DND-41 (cell line): ENCODE results near the gene GLRA1.

ENCODE experiments used
- ATAC-seq: fragments of 200-7000 bp; cut with Tn5 transposase; 3 replicates; pipeline ENCODE4 v1.9.1; 2021; ENCODE audit warnings: low read depth; ENCODE audit not compliant: insufficient read depth
- DNase-seq: peaks from one replicate; pipeline ENCODE4 v3.0.0-alpha.2; 2020
- H2AFZ ChIP-seq: 2 replicates; pipeline ENCODE4 v1.6.0; 2012; ENCODE audit warnings: low read depth, low read length
- H3K27ac ChIP-seq: 2 replicates; pipeline ENCODE4 v1.5.1; 2012; ENCODE audit warnings: low read length, inconsistent platforms
- H3K27me3 ChIP-seq: fragments of 200-600 bp; sonication (generic); 2 replicates; pipeline ENCODE4 v1.6.0; 2012; ENCODE audit warnings: low read length, mild to moderate bottlenecking, inconsistent platforms; ENCODE audit not compliant: insufficient read depth, poor library complexity
- H3K36me3 ChIP-seq: 2 replicates; pipeline ENCODE4 v1.5.1; 2012; ENCODE audit warnings: low read length, inconsistent platforms; ENCODE audit not compliant: insufficient read depth
- H3K4me1 ChIP-seq: 2 replicates; pipeline ENCODE4 v1.5.1; 2012; ENCODE audit warnings: mild to moderate bottlenecking, low read length; ENCODE audit not compliant: insufficient read depth
- H3K4me2 ChIP-seq: 2 replicates; pipeline ENCODE4 v1.6.0; 2012; ENCODE audit warnings: mild to moderate bottlenecking, moderate library complexity, low read length, inconsistent platforms; ENCODE audit not compliant: insufficient read depth
- H3K4me3 ChIP-seq, 2 experiments: fragments of 200-600 bp in 1 of 2; shearing (Covaris generic) in 1 of 2; 2 replicates each; pipeline ENCODE4 v1.5.1; 2012 to 2016; ENCODE audit warnings: inconsistent platforms in 2 of 2, low read length in 2 of 2, mild to moderate bottlenecking in 2 of 2, low read depth in 1 of 2, moderate library complexity in 1 of 2
- H3K79me2 ChIP-seq: 2 replicates; pipeline ENCODE4 v1.6.0; 2012; ENCODE audit warnings: low read length, inconsistent platforms; ENCODE audit not compliant: insufficient read depth
- H3K9ac ChIP-seq: 2 replicates; pipeline ENCODE4 v1.6.0; 2012; ENCODE audit warnings: low read depth, mild to moderate bottlenecking, inconsistent platforms, low read length, moderate library complexity
- H3K9me3 ChIP-seq: 2 replicates; pipeline ENCODE4 v1.5.1; 2012; ENCODE audit warnings: low read length, moderate library complexity, mild to moderate bottlenecking, inconsistent platforms; ENCODE audit not compliant: insufficient read depth, severe bottlenecking
- H4K20me1 ChIP-seq: 2 replicates; pipeline ENCODE4 v1.6.0; 2012; ENCODE audit warnings: low read length; ENCODE audit not compliant: insufficient read depth
- EZH2 ChIP-seq: IDR thresholded peaks from 3 replicates; pipeline ENCODE4 v1.6.1; 2012; ENCODE audit warnings: borderline replicate concordance, low read depth, mild to moderate bottlenecking, moderate library complexity, low read length, inconsistent platforms; ENCODE audit not compliant: severe bottlenecking
- TF ChIP-seq, protein P1 (sequence below): IDR thresholded peaks from 2 replicates; pipeline ENCODE4 v1.5.1; 2012; ENCODE audit warnings: borderline replicate concordance, low read length, moderate library complexity, mild to moderate bottlenecking; ENCODE audit not compliant: poor library complexity, severe bottlenecking; ENCODE audit errors: extremely low read depth

Gene GLRA1

DNA sequence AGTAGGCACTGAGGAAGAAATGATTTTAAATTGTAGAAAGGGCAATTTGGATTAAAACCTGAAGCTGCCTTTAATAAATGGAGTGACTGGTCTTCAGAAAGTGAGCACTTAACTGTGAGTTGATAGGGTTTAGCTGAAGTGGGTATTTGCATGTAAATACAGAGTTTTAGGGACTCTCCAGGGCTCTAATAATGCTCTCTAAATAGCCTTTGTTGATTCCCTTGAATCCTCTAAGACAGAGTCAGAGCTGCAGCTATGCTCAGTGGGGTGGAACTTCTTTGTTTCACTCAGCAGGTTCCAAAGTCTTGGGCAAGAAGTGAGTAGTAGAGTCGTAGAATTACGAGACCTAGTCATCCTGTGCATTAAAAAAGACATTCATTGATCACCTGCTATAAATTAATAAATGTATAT lies 21.4 kb downstream of the GLRA1 start:
- H3K9ac ChIP-seq, result no peak overlapping the region

DNA sequence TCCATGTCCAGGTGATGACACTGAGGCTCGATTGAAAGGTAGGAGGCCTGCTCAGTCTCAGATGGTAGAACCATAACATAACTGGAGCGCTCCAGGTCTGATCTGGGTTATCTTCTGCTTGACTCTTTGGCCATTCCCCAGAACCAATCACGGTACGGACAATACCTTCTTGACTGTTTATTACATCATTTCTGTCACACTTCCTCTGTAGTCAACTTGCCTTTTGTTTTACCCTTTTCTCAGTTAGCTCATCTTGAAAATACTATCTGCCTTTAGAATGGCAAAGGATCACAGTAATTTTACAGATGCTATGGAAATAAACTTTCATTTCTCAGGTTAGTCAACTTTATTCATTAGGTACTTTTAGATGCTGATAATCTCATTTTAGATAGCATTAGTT lies 22.4 kb downstream of the GLRA1 start:
- peaks cover 8% of the 10 kb centered on the region for H3K27me3 ChIP-seq

More for the DNA sequence above, 21.4 kb downstream of the GLRA1 start:
- no peaks in the 10 kb centered on the region for H3K36me3 ChIP-seq
- ATAC-seq, result no peak
- no peaks in the 10 kb centered on the region for H3K9me3 ChIP-seq
- peaks cover 8% of the 10 kb centered on the region for H3K27me3 ChIP-seq
- no peaks in the 10 kb centered on the region for H3K79me2 ChIP-seq
- DNase-seq, result no peak
- H3K4me2 ChIP-seq, result no peak overlapping the region
- no peak overlapping the region for H3K4me3 ChIP-seq
- H2AFZ ChIP-seq, result no peak overlapping the region
- no peaks in the 10 kb centered on the region for H4K20me1 ChIP-seq
- no peak overlapping the region for H3K27ac ChIP-seq
- TF ChIP-seq, protein P1, sequence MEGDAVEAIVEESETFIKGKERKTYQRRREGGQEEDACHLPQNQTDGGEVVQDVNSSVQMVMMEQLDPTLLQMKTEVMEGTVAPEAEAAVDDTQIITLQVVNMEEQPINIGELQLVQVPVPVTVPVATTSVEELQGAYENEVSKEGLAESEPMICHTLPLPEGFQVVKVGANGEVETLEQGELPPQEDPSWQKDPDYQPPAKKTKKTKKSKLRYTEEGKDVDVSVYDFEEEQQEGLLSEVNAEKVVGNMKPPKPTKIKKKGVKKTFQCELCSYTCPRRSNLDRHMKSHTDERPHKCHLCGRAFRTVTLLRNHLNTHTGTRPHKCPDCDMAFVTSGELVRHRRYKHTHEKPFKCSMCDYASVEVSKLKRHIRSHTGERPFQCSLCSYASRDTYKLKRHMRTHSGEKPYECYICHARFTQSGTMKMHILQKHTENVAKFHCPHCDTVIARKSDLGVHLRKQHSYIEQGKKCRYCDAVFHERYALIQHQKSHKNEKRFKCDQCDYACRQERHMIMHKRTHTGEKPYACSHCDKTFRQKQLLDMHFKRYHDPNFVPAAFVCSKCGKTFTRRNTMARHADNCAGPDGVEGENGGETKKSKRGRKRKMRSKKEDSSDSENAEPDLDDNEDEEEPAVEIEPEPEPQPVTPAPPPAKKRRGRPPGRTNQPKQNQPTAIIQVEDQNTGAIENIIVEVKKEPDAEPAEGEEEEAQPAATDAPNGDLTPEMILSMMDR, result no peak
- TF ChIP-seq EZH2, result no peak
- no peaks in the 10 kb centered on the region for H3K4me1 ChIP-seq

DNA sequence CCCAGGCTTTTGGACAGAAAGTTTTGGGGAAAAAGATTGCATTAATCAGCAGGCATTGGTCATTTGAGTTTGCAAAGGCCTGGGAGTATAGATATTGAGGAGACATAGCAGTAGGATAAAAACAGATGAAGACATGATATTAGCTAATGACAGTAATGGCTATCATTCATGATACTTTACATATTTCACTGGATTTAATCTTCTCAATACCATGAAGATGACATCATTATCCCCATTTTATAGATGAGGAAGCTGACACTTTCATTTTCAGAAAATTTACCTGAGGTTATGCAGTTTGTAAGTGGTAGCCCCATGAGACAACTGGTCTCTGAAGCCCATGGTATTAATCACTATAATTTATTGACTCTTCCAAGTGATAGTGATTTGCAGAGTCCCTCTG lies 23.0 kb downstream of the GLRA1 start:
- ATAC-seq, result no peak
- Histone ChIP-seq H3K9ac (no peak overlapping the region), H3K27me3 (peaks cover 5% of the 10 kb centered on the region), H3K36me3 (no peaks in the 10 kb centered on the region), H3K4me3 (no peak overlapping the region), H2AFZ (no peak overlapping the region), H3K4me1 (no peaks in the 10 kb centered on the region), H3K79me2 (no peaks in the 10 kb centered on the region), H3K9me3 (no peaks in the 10 kb centered on the region), H4K20me1 (no peaks in the 10 kb centered on the region), H3K4me2 (no peak overlapping the region), H3K27ac (no peak overlapping the region)
- TF ChIP-seq, protein P1, result no peak
- no peak for TF ChIP-seq EZH2
- no peak for DNase-seq

More for the DNA sequence above, 22.4 kb downstream of the GLRA1 start:
- Histone ChIP-seq H3K9ac (no peak overlapping the region), H3K27ac (no peak overlapping the region), H3K4me2 (no peak overlapping the region), H3K79me2 (no peaks in the 10 kb centered on the region), H3K4me1 (no peaks in the 10 kb centered on the region), H3K4me3 (no peak overlapping the region), H4K20me1 (no peaks in the 10 kb centered on the region), H2AFZ (no peak overlapping the region), H3K9me3 (no peaks in the 10 kb centered on the region), H3K36me3 (no peaks in the 10 kb centered on the region)
- DNase-seq, result no peak
- no peak for ATAC-seq
- TF ChIP-seq, protein P1, result no peak
- TF ChIP-seq EZH2, result no peak

DNA sequence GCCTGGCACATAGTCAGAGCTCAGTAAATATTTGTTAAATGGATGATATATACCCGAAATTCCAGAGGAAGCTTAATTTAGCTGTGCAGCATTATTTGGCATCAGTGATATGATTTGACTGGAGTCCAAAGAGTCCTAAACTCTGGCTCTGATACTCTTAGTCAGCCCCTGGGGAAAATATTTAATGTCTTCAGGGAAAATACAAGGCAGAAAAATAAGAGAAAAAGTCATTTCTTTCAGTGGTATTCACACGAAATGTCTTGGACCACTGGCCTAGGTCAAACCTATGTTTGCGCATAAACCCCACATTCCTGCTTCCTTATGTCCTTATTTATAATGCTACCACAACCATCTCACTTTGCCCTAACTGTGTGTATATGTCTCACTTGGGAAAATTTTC lies 23.8 kb downstream of the GLRA1 start:
- Histone ChIP-seq H3K4me2 (no peak overlapping the region), H3K27me3 (peaks cover 2% of the 10 kb centered on the region), H3K36me3 (no peaks in the 10 kb centered on the region), H3K4me1 (no peaks in the 10 kb centered on the region), H3K27ac (no peak overlapping the region), H3K79me2 (no peaks in the 10 kb centered on the region), H3K9ac (no peak overlapping the region), H4K20me1 (no peaks in the 10 kb centered on the region), H3K4me3 (no peak overlapping the region), H2AFZ (no peak overlapping the region), H3K9me3 (no peaks in the 10 kb centered on the region)
- ATAC-seq (no peak), DNase-seq (no peak)
- TF ChIP-seq EZH2, result no peak
- TF ChIP-seq, protein P1, result no peak
